GM21786 (cell line): ENCODE data around the gene TAF1C.

ENCODE experiments used
- ATAC-seq: cut with Tn5 transposase; IDR thresholded peaks from one replicate; pipeline ENCODE4 v1.9.1; 2021; ENCODE audit not compliant: unreplicated experiment

Gene TAF1C

GRCh38 chr16:84132527-84133285 lies 54.2 kb downstream of the TAF1C start:
- no peak for ATAC-seq

GRCh38 chr16:84131117-84131516 lies 55.7 kb downstream of the TAF1C start:
- ATAC-seq: no peak
